Measurements from ENCODE around the gene FILIP1.

FILIP1 gene

DNA sequence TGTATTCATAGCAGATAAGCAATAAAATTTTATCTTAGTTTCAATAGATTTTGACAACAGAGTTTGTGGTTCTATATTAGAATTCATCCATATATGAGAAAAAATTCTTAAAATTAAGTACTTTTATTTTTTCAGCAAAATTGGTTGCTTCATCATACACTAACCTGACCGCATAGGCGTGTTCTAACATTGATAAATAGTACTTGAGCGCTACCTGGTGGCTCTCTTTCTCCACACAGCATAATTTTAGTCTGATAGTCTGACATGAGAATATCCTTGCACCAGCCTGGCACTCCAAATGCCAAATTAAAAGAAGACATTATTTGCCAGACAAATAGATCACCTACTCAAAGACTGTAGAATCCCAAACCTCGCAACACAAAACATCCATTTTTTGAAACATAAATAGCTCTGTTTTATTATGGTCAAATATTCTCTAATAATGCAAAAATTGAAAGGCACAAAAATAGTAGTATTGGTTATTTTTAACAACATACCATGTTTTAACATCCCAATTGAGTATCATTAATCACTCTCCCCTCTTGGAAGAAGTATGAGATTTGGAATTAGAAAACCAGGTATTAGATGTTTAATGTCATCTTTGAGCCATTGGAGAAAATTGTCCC lies 33.0 kb upstream of the FILIP1 start:
- Histone ChIP-seq H3K4me1 (ENCODE audit: insufficient read depth, low read length) (no peaks in the 10 kb centered on the region), H3K4me2 (ENCODE audit: insufficient read depth, low read length) (no peak overlapping the region), H3K9ac (ENCODE audit: low read depth, low read length) (no peak overlapping the region), H3K27ac (ENCODE audit: low read length) (no peak overlapping the region), H3K79me2 (ENCODE audit: insufficient read depth, low read length) (no peaks in the 10 kb centered on the region), H2AFZ (ENCODE audit: low read depth, low read length) (no peak overlapping the region), H3K4me3 (ENCODE audit: low read depth in 1 of 2, low read length in 2 of 2) (no peak overlapping the region), H3K36me3 (ENCODE audit: insufficient read depth, low read length) (no peaks in the 10 kb centered on the region), H4K20me1 (ENCODE audit: insufficient read depth, low read length) (no peaks in the 10 kb centered on the region), H3K27me3 (ENCODE audit: insufficient read depth, low read length, poor library complexity) (peaks cover 8% of the 10 kb centered on the region), H3K9me3 (ENCODE audit: insufficient read depth, low read length, severe bottlenecking) (no peaks in the 10 kb centered on the region)
- DNase-seq: peak; percentile 47
- peak; percentile 83 for ATAC-seq (ENCODE audit: insufficient read depth, low read depth)
- TF ChIP-seq EZH2 (IDR thresholded peaks at IDR 0.05; ENCODE audit: borderline replicate concordance, low read depth, low read length, severe bottlenecking): no peak
- TF ChIP-seq, protein P1, sequence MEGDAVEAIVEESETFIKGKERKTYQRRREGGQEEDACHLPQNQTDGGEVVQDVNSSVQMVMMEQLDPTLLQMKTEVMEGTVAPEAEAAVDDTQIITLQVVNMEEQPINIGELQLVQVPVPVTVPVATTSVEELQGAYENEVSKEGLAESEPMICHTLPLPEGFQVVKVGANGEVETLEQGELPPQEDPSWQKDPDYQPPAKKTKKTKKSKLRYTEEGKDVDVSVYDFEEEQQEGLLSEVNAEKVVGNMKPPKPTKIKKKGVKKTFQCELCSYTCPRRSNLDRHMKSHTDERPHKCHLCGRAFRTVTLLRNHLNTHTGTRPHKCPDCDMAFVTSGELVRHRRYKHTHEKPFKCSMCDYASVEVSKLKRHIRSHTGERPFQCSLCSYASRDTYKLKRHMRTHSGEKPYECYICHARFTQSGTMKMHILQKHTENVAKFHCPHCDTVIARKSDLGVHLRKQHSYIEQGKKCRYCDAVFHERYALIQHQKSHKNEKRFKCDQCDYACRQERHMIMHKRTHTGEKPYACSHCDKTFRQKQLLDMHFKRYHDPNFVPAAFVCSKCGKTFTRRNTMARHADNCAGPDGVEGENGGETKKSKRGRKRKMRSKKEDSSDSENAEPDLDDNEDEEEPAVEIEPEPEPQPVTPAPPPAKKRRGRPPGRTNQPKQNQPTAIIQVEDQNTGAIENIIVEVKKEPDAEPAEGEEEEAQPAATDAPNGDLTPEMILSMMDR (IDR thresholded peaks at IDR 0.05; ENCODE audit: borderline replicate concordance, extremely low read depth, low read length, poor library complexity, severe bottlenecking): peak; percentile 66

DNA sequence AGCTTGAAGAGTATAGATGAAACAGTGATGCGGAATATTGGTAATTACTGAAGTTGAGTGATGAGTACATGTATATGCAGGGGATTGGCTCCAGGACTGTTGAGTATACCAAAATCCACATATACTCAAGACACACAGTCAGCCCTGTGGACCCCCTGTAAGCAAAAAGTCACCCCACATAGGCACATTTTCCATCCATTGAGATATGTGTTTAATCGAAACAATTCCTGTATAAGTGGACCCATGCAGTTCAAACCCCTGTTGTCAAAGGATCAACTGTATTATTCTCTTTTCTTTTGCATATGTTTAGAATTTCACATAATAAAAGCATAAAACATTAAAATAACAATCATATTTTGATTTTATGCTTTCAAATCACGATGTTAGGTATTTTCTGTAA lies 32.1 kb upstream of the FILIP1 start:
- H3K36me3 ChIP-seq (ENCODE audit: insufficient read depth, low read length): no peaks in the 10 kb centered on the region
- H3K27ac ChIP-seq (ENCODE audit: low read length): no peak overlapping the region
- TF ChIP-seq EZH2 (IDR thresholded peaks at IDR 0.05; ENCODE audit: borderline replicate concordance, low read depth, low read length, severe bottlenecking): no peak
- TF ChIP-seq, protein P1 (IDR thresholded peaks at IDR 0.05; ENCODE audit: borderline replicate concordance, extremely low read depth, low read length, poor library complexity, severe bottlenecking): no peak
- H3K79me2 ChIP-seq (ENCODE audit: insufficient read depth, low read length): no peaks in the 10 kb centered on the region
- peaks cover 8% of the 10 kb centered on the region for H3K27me3 ChIP-seq (ENCODE audit: insufficient read depth, low read length, poor library complexity)
- H3K4me2 ChIP-seq (ENCODE audit: insufficient read depth, low read length): no peak overlapping the region
- H3K4me1 ChIP-seq (ENCODE audit: insufficient read depth, low read length): no peaks in the 10 kb centered on the region
- no peak overlapping the region for H2AFZ ChIP-seq (ENCODE audit: low read depth, low read length)
- no peak overlapping the region for H3K9ac ChIP-seq (ENCODE audit: low read depth, low read length)
- no peak overlapping the region for H3K4me3 ChIP-seq (ENCODE audit: low read depth in 1 of 2, low read length in 2 of 2)
- ATAC-seq (ENCODE audit: insufficient read depth, low read depth) (no peak), DNase-seq (no peak)
- no peaks in the 10 kb centered on the region for H4K20me1 ChIP-seq (ENCODE audit: insufficient read depth, low read length)
- H3K9me3 ChIP-seq (ENCODE audit: insufficient read depth, low read length, severe bottlenecking): no peaks in the 10 kb centered on the region

DNA sequence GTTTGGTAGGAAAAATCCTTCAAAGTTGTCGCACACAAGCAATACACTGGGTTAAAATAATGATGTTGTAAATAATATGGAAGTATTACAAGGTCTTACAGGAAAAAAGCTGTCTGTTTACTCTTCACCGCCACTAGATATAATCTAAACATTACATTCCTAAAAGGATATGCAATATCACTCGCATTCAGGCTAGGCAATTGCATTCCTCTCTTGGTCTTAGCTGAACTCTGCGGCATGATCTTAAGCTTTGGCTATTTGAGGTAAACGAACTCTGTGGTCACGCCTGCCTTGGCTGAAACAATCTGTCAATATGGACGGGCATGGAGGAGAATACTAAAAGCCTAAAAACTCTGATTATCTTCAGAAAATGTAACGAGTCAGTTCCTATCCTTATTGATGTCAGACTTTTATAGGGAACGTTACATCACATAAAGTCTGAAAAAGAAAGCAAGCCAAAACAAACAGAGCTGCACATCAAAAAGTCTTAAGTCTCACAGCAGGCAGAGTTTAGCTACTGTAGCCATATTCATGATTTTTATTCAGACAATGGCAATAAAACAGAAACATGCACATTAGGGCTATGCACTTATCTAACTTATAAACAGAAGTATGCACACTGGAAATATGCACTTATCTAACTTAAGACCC lies 30.8 kb upstream of the FILIP1 start:
- no peaks in the 10 kb centered on the region for H4K20me1 ChIP-seq (ENCODE audit: insufficient read depth, low read length)
- no peak overlapping the region for H3K27ac ChIP-seq (ENCODE audit: low read length)
- DNase-seq (no peak), ATAC-seq (ENCODE audit: insufficient read depth, low read depth) (no peak)
- no peak overlapping the region for H3K4me2 ChIP-seq (ENCODE audit: insufficient read depth, low read length)
- H3K27me3 ChIP-seq (ENCODE audit: insufficient read depth, low read length, poor library complexity): peaks cover 4% of the 10 kb centered on the region
- no peaks in the 10 kb centered on the region for H3K9me3 ChIP-seq (ENCODE audit: insufficient read depth, low read length, severe bottlenecking)
- H3K79me2 ChIP-seq (ENCODE audit: insufficient read depth, low read length): no peaks in the 10 kb centered on the region
- H2AFZ ChIP-seq (ENCODE audit: low read depth, low read length): no peak overlapping the region
- H3K4me1 ChIP-seq (ENCODE audit: insufficient read depth, low read length): no peaks in the 10 kb centered on the region
- H3K4me3 ChIP-seq (ENCODE audit: low read depth in 1 of 2, low read length in 2 of 2): no peak overlapping the region
- TF ChIP-seq EZH2 (IDR thresholded peaks at IDR 0.05; ENCODE audit: borderline replicate concordance, low read depth, low read length, severe bottlenecking): no peak
- TF ChIP-seq, protein P1 (IDR thresholded peaks at IDR 0.05; ENCODE audit: borderline replicate concordance, extremely low read depth, low read length, poor library complexity, severe bottlenecking): no peak
- no peaks in the 10 kb centered on the region for H3K36me3 ChIP-seq (ENCODE audit: insufficient read depth, low read length)
- H3K9ac ChIP-seq (ENCODE audit: low read depth, low read length): no peak overlapping the region

Data from DND-41 (cell line).